Cardiac muscle cell (in vitro differentiated cells and primary cell): ENCODE results near the gene AOPEP. TPM values are rescaled to one million over a fixed set of nuclear protein-coding genes. Genes with fewer than 3 reads are reported as not detected.

ENCODE experiments used
- DNase-seq, 2 donors: peaks; one replicate each; pipeline versions ENCODE4 v3.0.0 to v3.0.0-alpha.2; 2010 to 2017; ENCODE audit warnings: low read depth in 1 of 2, low spot score in 1 of 2
- H3K27ac ChIP-seq: fragments of 200-600 bp; sonication (generic); 2 replicates; pipeline ENCODE4 v1.5.1; 2016
- H3K27me3 ChIP-seq: fragments of 200-600 bp; sonication (generic); 2 replicates; pipeline ENCODE4 v1.6.0; 2016; ENCODE audit warnings: control low read depth
- H3K36me3 ChIP-seq: fragments of 200-600 bp; sonication (generic); 2 replicates; pipeline ENCODE4 v1.5.1; 2016; ENCODE audit warnings: control low read depth
- H3K4me1 ChIP-seq: fragments of 200-600 bp; sonication (generic); 2 replicates; pipeline ENCODE4 v1.8.1; 2017; ENCODE audit warnings: low read depth, mild to moderate bottlenecking, mixed run types
- H3K4me3 ChIP-seq: fragments of 200-600 bp; sonication (generic); 2 replicates; pipeline ENCODE4 v1.5.1; 2016; ENCODE audit warnings: mild to moderate bottlenecking
- H3K9me3 ChIP-seq: fragments of 200-600 bp; sonication (generic); 2 replicates; pipeline ENCODE4 v1.5.1; 2017; ENCODE audit warnings: low read depth, mild to moderate bottlenecking, control low read depth
- CTCF ChIP-seq: IDR thresholded peaks from 2 replicates; pipeline ENCODE4 v1.5.1; 2012; ENCODE audit warnings: low read depth, mild to moderate bottlenecking, low read length
- polyA plus RNA-seq: library from polyadenylated mRNA; unstranded; fragments of >200 nt; fragmentation: Nextera tagmentation; extraction: Ambion mirVana; gene quantifications from 2 replicates; pipeline ENCODE4 v1.2.1, GENCODE V29; 2016
- total RNA-seq: library from RNA; depleted of rRNA; stranded (reverse); fragments of >200 nt; gene quantifications from 2 replicates; pipeline ENCODE4 v1.2.3, GENCODE V29; 2016

The AOPEP gene
- total and polyA plus RNA-seq, 2 experiments from 2014 or later = 46.8 to 88.7 TPM

- H3K9me3 ChIP-seq = no peaks in the 10 kb centered on the region
- H3K36me3 ChIP-seq = no peaks in the 10 kb centered on the region
- no peak for TF ChIP-seq CTCF
- no peaks in the 10 kb centered on the region for H3K4me1 ChIP-seq
- no peak overlapping the region for H3K27ac ChIP-seq
- no peak for DNase-seq
- no peaks in the 10 kb centered on the region for H3K27me3 ChIP-seq
- H3K4me3 ChIP-seq = no peak overlapping the region
Measured at GRCh38 chr9:94740145-94740840, 13.8 kb downstream of the AOPEP start.

- no peak for DNase-seq
- no peak overlapping the region for H3K4me3 ChIP-seq
- no peaks in the 10 kb centered on the region for H3K27me3 ChIP-seq
- H3K36me3 ChIP-seq = no peaks in the 10 kb centered on the region
- H3K9me3 ChIP-seq = no peaks in the 10 kb centered on the region
- no peak for TF ChIP-seq CTCF
- H3K27ac ChIP-seq = no peak overlapping the region
- H3K4me1 ChIP-seq = peaks cover 4% of the 10 kb centered on the region
Measured at GRCh38 chr9:94741866-94742265, 15.4 kb downstream of the AOPEP start.

GRCh38 chr9:94743035-94743954 is 16.8 kb downstream of the AOPEP start:
- peaks cover 4% of the 10 kb centered on the region for H3K4me1 ChIP-seq
- peak in 1 of 2 donors; percentile 41 for DNase-seq
- TF ChIP-seq CTCF = no peak
- H3K27ac ChIP-seq = no peak overlapping the region
- no peaks in the 10 kb centered on the region for H3K27me3 ChIP-seq
- no peaks in the 10 kb centered on the region for H3K9me3 ChIP-seq
- H3K4me3 ChIP-seq = no peak overlapping the region
- no peaks in the 10 kb centered on the region for H3K36me3 ChIP-seq

GRCh38 chr9:94745806-94746540 is 19.5 kb downstream of the AOPEP start:
- peaks cover 4% of the 10 kb centered on the region for H3K4me1 ChIP-seq
- H3K27me3 ChIP-seq = no peaks in the 10 kb centered on the region
- H3K36me3 ChIP-seq = no peaks in the 10 kb centered on the region
- DNase-seq = no peak
- peak overlapping the region; percentile 51 for H3K27ac ChIP-seq
- TF ChIP-seq CTCF = no peak
- no peaks in the 10 kb centered on the region for H3K9me3 ChIP-seq
- no peak overlapping the region for H3K4me3 ChIP-seq

GRCh38 chr9:94746541-94747370 is 20.3 kb downstream of the AOPEP start:
- Histone ChIP-seq H3K27me3 (no peaks in the 10 kb centered on the region), H3K9me3 (no peaks in the 10 kb centered on the region), H3K27ac (peak overlapping the region; percentile 51), H3K4me3 (no peak overlapping the region), H3K4me1 (peaks cover 4% of the 10 kb centered on the region), H3K36me3 (no peaks in the 10 kb centered on the region)
- TF ChIP-seq CTCF = no peak
- no peak for DNase-seq
